GM12873 (cell line): ENCODE data around the gene GAA.

ENCODE experiments used
- TF ChIP-seq, protein P1 (sequence below): IDR thresholded peaks from 2 replicates; pipeline ENCODE4 v1.5.1; 2012; ENCODE audit warnings: low read depth, mild to moderate bottlenecking, moderate library complexity, low read length, control low read depth; ENCODE audit not compliant: insufficient read depth; ENCODE audit errors: missing control alignments

GAA gene

DNA sequence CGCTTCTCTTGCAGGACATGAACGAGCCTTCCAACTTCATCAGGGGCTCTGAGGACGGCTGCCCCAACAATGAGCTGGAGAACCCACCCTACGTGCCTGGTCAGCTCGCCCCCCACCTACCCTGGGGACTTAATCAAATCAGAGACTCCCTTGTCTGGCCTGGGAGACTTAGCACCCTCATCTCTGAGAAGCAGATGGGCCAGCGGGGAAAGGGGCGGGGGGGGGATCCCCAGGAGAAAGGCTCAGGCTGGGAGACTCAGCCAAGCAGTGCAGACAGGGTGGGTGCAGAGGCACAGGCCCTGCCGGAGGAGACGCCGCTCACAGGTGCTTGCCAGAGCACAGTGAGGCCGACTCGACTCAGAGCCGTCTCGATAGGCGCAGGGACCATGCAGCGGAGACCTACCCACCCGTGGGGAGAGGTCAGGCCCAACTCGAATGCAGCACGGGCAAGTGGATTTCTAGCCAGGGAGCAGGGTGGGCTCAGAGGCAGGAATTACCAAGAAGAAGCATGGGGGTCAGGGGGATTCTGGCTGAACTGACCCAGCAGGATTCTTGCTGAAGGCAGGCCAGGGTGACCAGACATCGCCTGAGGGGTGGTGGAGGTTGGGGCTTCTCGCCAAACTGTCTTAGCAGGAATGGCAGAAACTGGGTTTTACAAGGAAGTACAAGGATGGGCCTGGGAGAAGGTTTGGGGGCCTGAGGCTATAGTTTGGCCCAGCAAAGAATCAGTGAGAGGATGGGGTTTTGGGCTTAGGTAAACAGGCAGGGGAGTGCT, 9.7 kb downstream of the GAA start:
- TF ChIP-seq, protein P1, sequence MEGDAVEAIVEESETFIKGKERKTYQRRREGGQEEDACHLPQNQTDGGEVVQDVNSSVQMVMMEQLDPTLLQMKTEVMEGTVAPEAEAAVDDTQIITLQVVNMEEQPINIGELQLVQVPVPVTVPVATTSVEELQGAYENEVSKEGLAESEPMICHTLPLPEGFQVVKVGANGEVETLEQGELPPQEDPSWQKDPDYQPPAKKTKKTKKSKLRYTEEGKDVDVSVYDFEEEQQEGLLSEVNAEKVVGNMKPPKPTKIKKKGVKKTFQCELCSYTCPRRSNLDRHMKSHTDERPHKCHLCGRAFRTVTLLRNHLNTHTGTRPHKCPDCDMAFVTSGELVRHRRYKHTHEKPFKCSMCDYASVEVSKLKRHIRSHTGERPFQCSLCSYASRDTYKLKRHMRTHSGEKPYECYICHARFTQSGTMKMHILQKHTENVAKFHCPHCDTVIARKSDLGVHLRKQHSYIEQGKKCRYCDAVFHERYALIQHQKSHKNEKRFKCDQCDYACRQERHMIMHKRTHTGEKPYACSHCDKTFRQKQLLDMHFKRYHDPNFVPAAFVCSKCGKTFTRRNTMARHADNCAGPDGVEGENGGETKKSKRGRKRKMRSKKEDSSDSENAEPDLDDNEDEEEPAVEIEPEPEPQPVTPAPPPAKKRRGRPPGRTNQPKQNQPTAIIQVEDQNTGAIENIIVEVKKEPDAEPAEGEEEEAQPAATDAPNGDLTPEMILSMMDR = no peak

DNA sequence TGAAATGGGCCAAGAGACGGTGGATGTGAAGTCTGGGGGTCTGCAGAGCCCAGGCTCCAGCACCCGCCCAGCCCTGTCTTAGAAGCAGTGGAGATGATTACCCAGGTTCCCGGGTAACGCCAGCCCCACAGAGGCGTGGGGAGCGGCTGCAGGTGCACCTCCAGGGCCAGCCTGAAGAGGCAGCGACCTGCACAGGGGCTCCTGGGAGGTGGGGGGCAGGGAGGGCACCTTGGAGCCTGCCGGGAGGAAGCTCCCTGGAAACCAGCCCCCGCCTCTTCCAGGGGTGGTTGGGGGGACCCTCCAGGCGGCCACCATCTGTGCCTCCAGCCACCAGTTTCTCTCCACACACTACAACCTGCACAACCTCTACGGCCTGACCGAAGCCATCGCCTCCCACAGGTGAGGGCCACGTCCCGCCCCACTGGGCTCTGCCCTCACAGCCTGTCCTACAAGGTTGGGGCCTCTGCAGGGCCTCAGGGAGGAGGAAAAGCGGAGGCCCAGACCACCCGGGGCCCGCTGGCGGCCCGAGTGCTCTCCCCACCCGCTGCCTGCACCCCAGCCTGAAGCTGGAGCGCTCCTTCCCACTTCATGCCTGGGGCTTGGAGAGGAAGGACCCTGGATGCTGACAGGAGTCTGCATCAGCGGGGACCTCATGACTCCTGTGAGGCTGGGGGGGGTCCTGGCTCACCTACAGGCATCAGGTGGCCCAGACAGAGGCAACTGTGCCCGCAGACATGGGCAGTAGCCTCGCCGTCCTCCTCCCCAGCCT, 10.5 kb downstream of the GAA start:
- TF ChIP-seq, protein P1 = no peak

DNA sequence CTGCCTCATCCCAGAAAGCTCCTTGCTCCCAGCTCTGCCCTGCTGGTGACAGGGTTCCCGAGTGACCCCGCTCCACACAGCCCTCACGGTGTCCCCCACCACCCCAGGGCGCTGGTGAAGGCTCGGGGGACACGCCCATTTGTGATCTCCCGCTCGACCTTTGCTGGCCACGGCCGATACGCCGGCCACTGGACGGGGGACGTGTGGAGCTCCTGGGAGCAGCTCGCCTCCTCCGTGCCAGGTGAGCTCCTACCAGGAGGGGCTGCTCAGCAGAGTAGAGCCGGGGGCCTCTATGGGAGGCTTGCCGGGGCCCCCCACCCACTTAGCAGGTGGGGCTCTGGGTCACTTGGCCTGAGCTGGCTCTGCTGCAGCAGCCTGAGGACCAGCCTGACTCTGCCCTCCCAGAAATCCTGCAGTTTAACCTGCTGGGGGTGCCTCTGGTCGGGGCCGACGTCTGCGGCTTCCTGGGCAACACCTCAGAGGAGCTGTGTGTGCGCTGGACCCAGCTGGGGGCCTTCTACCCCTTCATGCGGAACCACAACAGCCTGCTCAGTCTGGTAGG, 11.2 kb downstream of the GAA start:
- TF ChIP-seq, protein P1 = no peak

DNA sequence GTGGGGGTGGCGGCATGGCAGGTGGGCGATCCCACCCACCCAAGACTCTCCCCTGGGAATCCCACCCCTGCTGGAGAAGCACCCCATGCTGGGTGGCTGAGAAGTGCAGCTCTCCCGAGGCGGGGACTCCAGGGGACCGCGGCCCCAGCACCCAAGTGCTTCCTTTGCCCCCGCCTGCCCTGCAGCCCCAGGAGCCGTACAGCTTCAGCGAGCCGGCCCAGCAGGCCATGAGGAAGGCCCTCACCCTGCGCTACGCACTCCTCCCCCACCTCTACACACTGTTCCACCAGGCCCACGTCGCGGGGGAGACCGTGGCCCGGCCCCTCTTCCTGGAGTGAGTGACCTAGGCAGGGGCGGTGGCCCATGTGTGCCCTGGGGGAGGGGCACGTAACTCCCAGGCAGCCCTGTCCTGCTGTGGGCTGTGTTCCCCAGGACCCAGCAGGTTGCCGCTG, 11.7 kb downstream of the GAA start:
- TF ChIP-seq, protein P1 = no peak

DNA sequence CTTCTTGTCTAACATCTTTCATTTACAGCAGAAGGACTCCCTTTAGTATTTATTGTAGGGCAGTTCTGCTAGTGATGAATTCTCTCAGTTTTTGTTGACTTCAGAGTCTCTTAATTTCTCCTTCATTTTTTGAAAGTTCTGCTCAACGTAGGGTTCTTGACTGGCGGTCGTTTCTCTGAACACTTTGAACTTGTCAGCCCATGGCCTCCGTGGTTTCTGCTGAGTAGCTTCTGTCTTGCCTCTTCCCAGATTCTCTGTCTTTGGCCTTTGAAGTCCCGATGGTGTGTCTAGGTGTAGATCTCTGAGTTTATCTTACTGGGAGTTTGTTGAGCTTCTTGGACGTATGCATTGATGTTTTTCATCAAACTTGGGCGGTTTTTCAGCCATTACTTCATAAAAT, 13.4 kb downstream of the GAA start:
- TF ChIP-seq, protein P1 = no peak

DNA sequence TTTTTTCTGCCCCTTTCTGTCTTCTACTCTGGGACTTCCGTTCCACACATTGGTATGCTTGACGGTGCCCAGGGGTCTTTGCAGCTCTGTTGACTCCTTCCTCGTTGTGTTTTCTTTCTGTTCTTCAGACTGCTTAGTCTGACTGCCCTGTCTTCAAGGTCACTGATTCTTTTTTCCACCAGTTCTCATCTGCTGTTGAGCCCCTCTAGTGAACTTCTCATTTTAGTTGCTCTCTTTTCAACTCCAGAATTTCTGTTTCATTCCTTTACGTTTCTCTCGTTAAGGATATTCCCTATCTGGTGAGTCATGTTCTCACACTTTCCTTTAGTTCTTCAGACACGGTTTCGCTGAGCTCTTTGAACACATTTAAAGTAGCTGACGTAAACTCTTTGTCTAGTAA, 13.8 kb downstream of the GAA start:
- TF ChIP-seq, protein P1 = no peak

DNA sequence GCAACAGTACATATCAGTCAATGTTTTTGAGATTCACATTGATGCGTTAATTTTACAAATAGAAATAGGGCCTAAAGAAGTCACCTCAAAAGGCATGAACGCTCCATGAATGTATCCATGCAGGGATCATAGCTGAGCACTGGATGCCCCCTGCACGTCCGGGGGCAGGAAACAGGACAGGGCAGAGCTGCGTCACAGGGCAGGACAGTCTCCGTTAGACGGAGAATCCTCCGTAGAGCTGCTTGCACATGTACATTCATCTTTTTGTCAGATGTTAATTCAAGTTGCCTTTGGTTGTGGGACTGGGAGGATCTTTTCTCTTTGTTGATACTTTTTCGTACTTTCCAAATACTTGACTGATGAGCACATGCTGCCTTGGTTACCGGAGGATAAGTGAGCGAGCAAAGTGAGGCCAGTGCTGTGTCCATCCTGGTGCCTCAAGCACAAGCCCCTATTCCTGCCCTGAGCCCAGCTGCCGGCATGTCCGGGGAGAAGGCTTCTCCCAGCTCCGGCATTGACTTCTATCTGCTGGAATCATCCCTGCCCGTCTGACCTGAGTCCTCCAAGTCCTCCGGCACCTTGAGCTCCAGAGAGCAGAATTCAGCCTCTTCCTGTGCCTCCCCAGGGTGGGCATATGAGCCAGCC, 15.0 kb downstream of the GAA start:
- TF ChIP-seq, protein P1 = no peak
